Osteocyte (in vitro differentiated cells): ENCODE results near the gene PPM1G. TPM values are rescaled to one million over a fixed set of nuclear protein-coding genes. Genes with fewer than 3 reads are reported as not detected.
A peak's percentile ranks its signal among the peaks of the same experiment; 100 is the strongest.

Experiments used
- DNase-seq: peaks from one replicate; pipeline ENCODE4 v3.0.0; 2021; ENCODE audit warnings: mixed read lengths; ENCODE audit not compliant: unreplicated experiment; ENCODE audit errors: extremely low spot score
- H3K27ac Mint-ChIP-seq: one replicate; pipeline ENCODE4 v1.8.0; 2021; ENCODE audit warnings: mild to moderate bottlenecking, mixed read lengths; ENCODE audit not compliant: unreplicated experiment
- H3K27me3 Mint-ChIP-seq: one replicate; pipeline ENCODE4 v1.8.0; 2021; ENCODE audit warnings: mixed read lengths; ENCODE audit not compliant: unreplicated experiment
- H3K36me3 Mint-ChIP-seq: one replicate; pipeline ENCODE4 v1.8.0; 2021; ENCODE audit warnings: mixed read lengths; ENCODE audit not compliant: unreplicated experiment
- H3K4me1 Mint-ChIP-seq: one replicate; pipeline ENCODE4 v1.8.0; 2021; ENCODE audit warnings: mixed read lengths; ENCODE audit not compliant: unreplicated experiment
- H3K4me3 Mint-ChIP-seq: one replicate; pipeline ENCODE4 v1.8.0; 2021; ENCODE audit warnings: mild to moderate bottlenecking, moderate library complexity, mixed read lengths; ENCODE audit not compliant: unreplicated experiment
- H3K9me3 Mint-ChIP-seq: one replicate; pipeline ENCODE4 v1.8.0; 2021; ENCODE audit warnings: mixed read lengths; ENCODE audit not compliant: unreplicated experiment
- total RNA-seq: library from RNA; stranded (reverse); gene quantifications from 2 replicates; pipeline ENCODE4 v1.2.1, GENCODE V29; 2021
- TF ChIP-seq, protein P1 (sequence below): fragments of 200-600 bp; sonication (generic); IDR thresholded peaks from 2 replicates; pipeline ENCODE4 v1.5.0; 2021; ENCODE audit warnings: antibody characterized with exemption, mild to moderate bottlenecking, moderate library complexity

Gene PPM1G
- total RNA-seq, 1 donor from 2014 or later: 70.7 TPM

DNA sequence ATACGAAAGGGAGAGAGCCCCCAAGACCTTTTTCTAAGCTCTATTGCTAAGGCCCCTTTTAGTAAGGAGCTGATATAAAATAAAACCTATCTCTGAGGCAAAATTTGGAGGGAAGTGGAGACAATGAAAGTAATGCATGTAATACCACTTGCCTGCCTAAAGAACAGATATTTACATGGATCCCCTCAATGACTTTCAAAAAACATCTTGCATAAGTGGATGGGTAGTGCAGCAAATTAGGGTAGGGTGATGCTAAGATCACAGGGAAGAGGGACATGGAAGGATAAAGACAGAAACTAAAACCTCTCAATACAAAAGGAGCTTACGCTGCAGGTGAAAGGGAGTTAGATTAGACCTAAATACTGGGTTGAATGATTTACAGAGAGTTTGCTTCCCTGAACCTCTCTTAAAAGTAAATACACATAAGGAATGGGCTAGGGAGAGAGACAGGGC lies 30.0 kb downstream of the PPM1G start:
- DNase-seq: no peak
- TF ChIP-seq, protein P1, sequence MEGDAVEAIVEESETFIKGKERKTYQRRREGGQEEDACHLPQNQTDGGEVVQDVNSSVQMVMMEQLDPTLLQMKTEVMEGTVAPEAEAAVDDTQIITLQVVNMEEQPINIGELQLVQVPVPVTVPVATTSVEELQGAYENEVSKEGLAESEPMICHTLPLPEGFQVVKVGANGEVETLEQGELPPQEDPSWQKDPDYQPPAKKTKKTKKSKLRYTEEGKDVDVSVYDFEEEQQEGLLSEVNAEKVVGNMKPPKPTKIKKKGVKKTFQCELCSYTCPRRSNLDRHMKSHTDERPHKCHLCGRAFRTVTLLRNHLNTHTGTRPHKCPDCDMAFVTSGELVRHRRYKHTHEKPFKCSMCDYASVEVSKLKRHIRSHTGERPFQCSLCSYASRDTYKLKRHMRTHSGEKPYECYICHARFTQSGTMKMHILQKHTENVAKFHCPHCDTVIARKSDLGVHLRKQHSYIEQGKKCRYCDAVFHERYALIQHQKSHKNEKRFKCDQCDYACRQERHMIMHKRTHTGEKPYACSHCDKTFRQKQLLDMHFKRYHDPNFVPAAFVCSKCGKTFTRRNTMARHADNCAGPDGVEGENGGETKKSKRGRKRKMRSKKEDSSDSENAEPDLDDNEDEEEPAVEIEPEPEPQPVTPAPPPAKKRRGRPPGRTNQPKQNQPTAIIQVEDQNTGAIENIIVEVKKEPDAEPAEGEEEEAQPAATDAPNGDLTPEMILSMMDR: no peak
- H3K36me3 Mint-ChIP-seq: peaks cover 16% of the 10 kb centered on the region
- H3K27me3 Mint-ChIP-seq: no peaks in the 10 kb centered on the region
- H3K9me3 Mint-ChIP-seq: no peaks in the 10 kb centered on the region
- peaks cover 21% of the 10 kb centered on the region for H3K4me1 Mint-ChIP-seq
- peak overlapping the region; percentile 87 for H3K4me3 Mint-ChIP-seq
- peak overlapping the region; percentile 90 for H3K27ac Mint-ChIP-seq

DNA sequence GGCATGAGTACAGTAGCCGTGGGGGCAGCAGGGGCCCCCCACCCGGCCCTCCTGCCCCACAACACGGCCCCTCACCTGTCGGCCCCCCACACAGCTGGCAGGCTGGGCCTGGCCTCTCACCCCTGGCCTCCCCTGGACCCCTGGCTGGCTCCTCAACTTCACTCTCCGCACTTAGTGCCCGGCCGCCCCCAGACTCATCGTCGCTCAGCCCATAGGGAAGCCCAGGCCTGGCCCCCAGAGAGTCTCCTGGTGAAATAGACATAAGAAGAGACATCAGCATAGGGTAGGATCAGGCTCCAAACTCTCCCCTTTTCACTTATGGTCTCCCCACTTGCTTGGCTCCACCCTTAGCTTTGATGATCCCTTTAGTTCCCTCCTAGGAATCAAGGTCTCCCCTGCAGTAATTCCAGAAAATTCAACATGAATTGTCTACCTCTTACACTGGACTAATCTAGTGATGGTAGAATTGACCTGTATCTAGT lies 30.5 kb downstream of the PPM1G start:
- no peaks in the 10 kb centered on the region for H3K27me3 Mint-ChIP-seq
- H3K4me1 Mint-ChIP-seq: peaks cover 21% of the 10 kb centered on the region
- no peak for DNase-seq
- H3K9me3 Mint-ChIP-seq: no peaks in the 10 kb centered on the region
- H3K4me3 Mint-ChIP-seq: peak overlapping the region; percentile 87
- H3K27ac Mint-ChIP-seq: peak overlapping the region; percentile 90
- H3K36me3 Mint-ChIP-seq: peaks cover 18% of the 10 kb centered on the region
- TF ChIP-seq, protein P1: no peak

DNA sequence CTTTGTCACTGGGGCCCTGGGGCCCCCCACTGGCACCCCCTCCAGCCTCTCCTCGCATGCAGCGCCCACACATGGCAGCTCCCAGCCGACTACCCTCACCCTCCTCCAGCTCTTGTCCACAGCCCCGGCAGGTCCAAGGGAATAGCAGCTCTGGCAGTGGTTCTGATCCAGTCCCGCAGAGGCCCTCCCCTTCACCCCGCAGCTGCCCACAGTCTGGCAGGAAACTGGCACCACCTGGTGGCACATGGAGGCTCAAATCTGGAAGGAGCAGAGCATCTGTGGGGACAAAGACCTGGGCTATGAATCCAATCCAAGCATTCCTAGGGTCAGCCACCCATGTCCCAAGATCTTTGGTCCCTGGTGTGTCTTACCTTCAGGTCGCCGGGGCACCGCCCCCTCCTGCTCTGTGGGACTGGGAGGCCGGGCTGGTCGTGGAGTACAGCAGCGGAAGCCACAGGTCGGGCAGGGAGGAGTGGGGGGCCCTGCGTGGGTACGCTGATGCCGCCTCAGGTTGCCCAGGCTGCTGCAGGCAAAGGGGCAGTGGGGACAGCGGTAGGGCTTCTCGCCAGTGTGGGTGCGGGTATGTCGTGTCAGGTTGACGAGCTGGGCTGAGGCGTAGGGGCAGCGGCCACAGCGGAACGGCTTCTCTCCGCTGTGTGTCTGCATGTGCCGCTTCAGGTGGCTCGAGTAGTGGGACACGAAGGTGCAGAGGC lies 31.1 kb downstream of the PPM1G start:
- Mint-ChIP-seq H3K9me3 (no peaks in the 10 kb centered on the region), H3K27ac (no peak overlapping the region), H3K36me3 (peaks cover 21% of the 10 kb centered on the region), H3K4me3 (no peak overlapping the region), H3K4me1 (peaks cover 21% of the 10 kb centered on the region), H3K27me3 (no peaks in the 10 kb centered on the region)
- TF ChIP-seq, protein P1: peak; percentile 20
- DNase-seq: no peak

DNA sequence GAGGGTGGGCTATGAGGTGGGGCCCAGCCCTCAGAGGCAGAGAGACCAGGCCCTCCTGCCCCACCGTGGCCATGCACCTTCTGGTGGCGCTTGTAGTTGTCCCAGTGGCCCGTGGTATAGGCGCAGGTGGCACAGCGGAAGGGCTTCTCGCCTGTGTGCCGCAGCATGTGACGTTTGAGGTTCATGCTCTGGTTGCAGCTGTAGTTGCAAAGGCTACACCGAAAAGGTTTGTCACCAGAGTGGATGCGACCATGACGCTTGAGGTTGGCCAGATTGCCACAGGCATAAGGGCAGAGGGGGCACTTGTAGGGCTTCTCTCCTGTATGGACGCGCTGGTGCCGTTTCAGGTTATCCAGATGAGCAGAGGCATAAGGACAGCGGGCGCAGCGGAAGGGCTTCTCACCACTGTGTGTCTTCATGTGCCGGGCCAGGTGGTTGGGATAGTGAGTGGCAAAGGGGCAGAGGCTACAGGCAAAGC lies 31.7 kb downstream of the PPM1G start:
- no peaks in the 10 kb centered on the region for H3K9me3 Mint-ChIP-seq

More for the DNA sequence above, 31.7 kb downstream of the PPM1G start:
- H3K27me3 Mint-ChIP-seq: no peaks in the 10 kb centered on the region
- TF ChIP-seq, protein P1: no peak
- no peak for DNase-seq
- peaks cover 22% of the 10 kb centered on the region for H3K4me1 Mint-ChIP-seq
- H3K36me3 Mint-ChIP-seq: peaks cover 26% of the 10 kb centered on the region
- no peak overlapping the region for H3K27ac Mint-ChIP-seq
- no peak overlapping the region for H3K4me3 Mint-ChIP-seq
